Measurements from ENCODE around the gene NEO1.

Gene NEO1

DNA sequence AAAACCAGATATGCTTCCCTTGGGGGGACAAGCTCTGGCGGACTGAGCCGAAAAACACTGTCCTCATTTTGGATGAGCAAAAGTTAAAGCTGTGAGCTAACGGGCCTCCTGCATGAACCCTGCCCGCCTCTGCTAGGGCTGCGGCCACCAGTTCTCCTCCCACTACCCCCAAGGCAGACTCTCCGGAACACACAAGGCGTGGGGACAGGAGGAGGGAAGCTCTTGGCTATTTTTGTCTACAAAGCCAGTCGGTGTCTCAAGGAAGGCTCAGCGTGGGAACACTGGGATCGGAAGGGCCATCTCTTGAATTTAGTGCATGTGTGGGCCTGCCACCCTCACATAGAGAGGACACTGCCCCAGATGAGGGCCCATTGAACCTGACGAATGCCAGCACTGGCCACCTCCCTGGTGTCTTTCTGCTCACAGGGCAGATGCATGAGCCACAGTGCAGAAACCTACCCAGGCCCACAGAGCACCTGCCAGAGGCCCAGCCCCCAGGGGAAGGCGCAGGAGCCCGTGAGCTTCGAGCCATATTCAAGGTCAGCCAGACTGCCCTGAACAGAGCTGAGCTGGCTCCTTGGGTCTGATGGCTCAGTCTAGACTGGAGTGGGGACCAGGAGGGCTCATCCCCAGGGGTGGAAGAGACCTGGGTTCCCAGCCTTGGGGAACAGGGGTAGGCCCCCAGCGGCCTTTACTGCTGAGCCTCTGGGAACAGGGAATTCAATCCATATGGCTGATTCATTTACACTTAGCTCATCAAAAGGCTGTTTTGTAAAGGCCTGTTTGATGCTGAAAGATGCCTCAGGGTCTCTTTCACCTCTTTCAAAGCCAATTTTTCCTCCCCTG, 278.2 kb downstream of the NEO1 start:
- no peaks in the 10 kb centered on the region for H3K27me3 ChIP-seq (ENCODE audit: insufficient read depth, low read length, poor library complexity)
- no peaks in the 10 kb centered on the region for H4K20me1 ChIP-seq (ENCODE audit: insufficient read depth, low read length)
- no peaks in the 10 kb centered on the region for H3K9me3 ChIP-seq (ENCODE audit: insufficient read depth, low read length, severe bottlenecking)
- no peaks in the 10 kb centered on the region for H3K36me3 ChIP-seq (ENCODE audit: insufficient read depth, low read length)
- H3K9ac ChIP-seq (ENCODE audit: low read depth, low read length): no peak overlapping the region
- no peak overlapping the region for H2AFZ ChIP-seq (ENCODE audit: low read depth, low read length)
- H3K4me1 ChIP-seq (ENCODE audit: insufficient read depth, low read length): no peaks in the 10 kb centered on the region
- ATAC-seq (ENCODE audit: insufficient read depth, low read depth) (no peak), DNase-seq (no peak)
- H3K79me2 ChIP-seq (ENCODE audit: insufficient read depth, low read length): no peaks in the 10 kb centered on the region
- H3K4me2 ChIP-seq (ENCODE audit: insufficient read depth, low read length): no peak overlapping the region
- no peak overlapping the region for H3K4me3 ChIP-seq (ENCODE audit: low read depth in 1 of 2, low read length in 2 of 2)
- TF ChIP-seq CTCF (IDR thresholded peaks at IDR 0.05; ENCODE audit: borderline replicate concordance, extremely low read depth, low read length, poor library complexity, severe bottlenecking) (no peak), EZH2 (IDR thresholded peaks at IDR 0.05; ENCODE audit: borderline replicate concordance, low read depth, low read length, severe bottlenecking) (no peak)
- H3K27ac ChIP-seq (ENCODE audit: low read length): no peak overlapping the region

DNA sequence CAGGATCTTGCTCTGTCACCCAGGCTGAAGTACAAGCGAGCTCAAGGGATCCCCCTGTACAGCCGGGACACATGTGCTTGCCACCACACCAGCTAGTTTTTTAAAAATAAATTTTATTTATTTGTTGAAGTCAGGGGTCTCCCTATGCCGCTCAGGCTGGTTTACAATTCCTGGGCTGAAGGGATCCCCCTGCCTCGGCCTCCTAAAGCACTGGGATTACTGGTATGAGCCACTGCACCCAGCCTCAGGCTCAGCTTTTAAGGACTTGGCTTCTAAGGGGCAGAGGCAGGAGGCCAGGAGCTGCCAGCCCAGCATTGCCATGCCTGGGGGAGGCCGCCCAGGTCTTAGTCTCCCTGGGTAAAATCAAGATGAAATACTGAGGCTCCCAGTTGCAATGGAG, 279.2 kb downstream of the NEO1 start:
- Histone ChIP-seq H3K79me2 (ENCODE audit: insufficient read depth, low read length) (no peaks in the 10 kb centered on the region), H4K20me1 (ENCODE audit: insufficient read depth, low read length) (no peaks in the 10 kb centered on the region), H2AFZ (ENCODE audit: low read depth, low read length) (no peak overlapping the region), H3K4me3 (ENCODE audit: low read depth in 1 of 2, low read length in 2 of 2) (no peak overlapping the region), H3K9ac (ENCODE audit: low read depth, low read length) (no peak overlapping the region), H3K9me3 (ENCODE audit: insufficient read depth, low read length, severe bottlenecking) (no peaks in the 10 kb centered on the region), H3K27me3 (ENCODE audit: insufficient read depth, low read length, poor library complexity) (no peaks in the 10 kb centered on the region), H3K4me1 (ENCODE audit: insufficient read depth, low read length) (no peaks in the 10 kb centered on the region), H3K27ac (ENCODE audit: low read length) (no peak overlapping the region), H3K4me2 (ENCODE audit: insufficient read depth, low read length) (no peak overlapping the region), H3K36me3 (ENCODE audit: insufficient read depth, low read length) (no peaks in the 10 kb centered on the region)
- TF ChIP-seq EZH2 (IDR thresholded peaks at IDR 0.05; ENCODE audit: borderline replicate concordance, low read depth, low read length, severe bottlenecking): no peak
- TF ChIP-seq CTCF (IDR thresholded peaks at IDR 0.05; ENCODE audit: borderline replicate concordance, extremely low read depth, low read length, poor library complexity, severe bottlenecking): no peak
- ATAC-seq (ENCODE audit: insufficient read depth, low read depth) (no peak), DNase-seq (no peak)

DNA sequence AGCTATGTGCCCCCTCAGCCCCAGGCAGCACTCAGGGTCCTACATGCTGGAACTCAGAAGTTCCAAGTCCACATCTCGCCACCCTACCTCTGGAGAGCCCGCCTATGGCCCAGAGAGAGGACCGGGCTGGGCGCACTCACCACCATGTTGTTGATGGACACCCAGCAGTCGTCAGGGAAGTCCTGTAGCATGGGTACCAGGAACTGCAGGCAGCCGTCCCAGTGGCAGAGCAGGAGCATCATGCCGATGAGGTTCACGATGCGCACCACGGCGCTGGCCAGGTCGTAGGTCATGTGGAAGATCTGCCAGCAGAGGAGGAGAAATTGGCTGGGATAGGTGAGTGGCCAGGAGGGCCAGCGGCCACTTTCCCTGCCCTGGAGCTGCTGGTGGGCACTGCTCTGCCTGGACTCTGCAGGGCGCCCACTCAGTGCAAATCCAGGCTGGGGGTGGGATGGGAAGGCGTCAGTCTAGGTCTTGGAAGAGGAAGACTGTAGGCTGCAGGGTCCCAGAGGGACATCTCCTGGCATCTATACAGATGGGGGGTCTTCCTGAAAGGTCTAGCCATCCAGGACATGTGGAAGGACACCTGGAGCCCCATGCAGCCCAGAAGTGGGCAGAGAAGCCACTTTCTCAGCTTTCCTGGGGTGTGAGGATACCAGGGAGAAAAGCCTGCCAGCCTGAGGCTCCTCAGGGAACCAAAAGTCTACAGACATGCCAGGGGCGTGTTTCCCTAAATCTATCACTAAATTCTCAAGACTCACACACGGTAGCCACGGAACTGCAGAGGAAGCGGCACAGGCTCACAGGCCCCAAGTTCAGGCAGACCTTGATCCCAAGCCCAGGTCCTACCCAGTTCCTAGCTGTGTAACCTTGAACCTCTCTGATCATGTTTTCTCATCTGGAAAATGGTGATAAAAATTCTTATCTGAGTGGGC, 280.0 kb downstream of the NEO1 start:
- Histone ChIP-seq H2AFZ (ENCODE audit: low read depth, low read length) (no peak overlapping the region), H3K4me1 (ENCODE audit: insufficient read depth, low read length) (no peaks in the 10 kb centered on the region), H3K4me3 (ENCODE audit: low read depth in 1 of 2, low read length in 2 of 2) (no peak overlapping the region), H3K79me2 (ENCODE audit: insufficient read depth, low read length) (no peaks in the 10 kb centered on the region), H3K27ac (ENCODE audit: low read length) (no peak overlapping the region), H4K20me1 (ENCODE audit: insufficient read depth, low read length) (no peaks in the 10 kb centered on the region; the same call in 1 of the 2 replicates), H3K4me2 (ENCODE audit: insufficient read depth, low read length) (no peak overlapping the region), H3K9me3 (ENCODE audit: insufficient read depth, low read length, severe bottlenecking) (no peaks in the 10 kb centered on the region), H3K36me3 (ENCODE audit: insufficient read depth, low read length) (no peaks in the 10 kb centered on the region), H3K27me3 (ENCODE audit: insufficient read depth, low read length, poor library complexity) (no peaks in the 10 kb centered on the region), H3K9ac (ENCODE audit: low read depth, low read length) (no peak overlapping the region)
- DNase-seq (no peak), ATAC-seq (ENCODE audit: insufficient read depth, low read depth) (no peak)
- TF ChIP-seq EZH2 (IDR thresholded peaks at IDR 0.05; ENCODE audit: borderline replicate concordance, low read depth, low read length, severe bottlenecking) (no peak), CTCF (IDR thresholded peaks at IDR 0.05; ENCODE audit: borderline replicate concordance, extremely low read depth, low read length, poor library complexity, severe bottlenecking) (no peak)
